Measurements from ENCODE around the gene EFNA5.

GRCh38 chr5:107580889-107581820 lies 89.6 kb downstream of the EFNA5 start:
- TF ChIP-seq POLR2AphosphoS5 (IDR thresholded peaks at IDR 0.05) (no peak), CTCF (IDR thresholded peaks at IDR 0.05) (no peak), POLR2A (IDR thresholded peaks at IDR 0.05) (no peak), EP300 (IDR thresholded peaks at IDR 0.05) (no peak)

Data from gastroesophageal sphincter (tissue), 3 donors.